Testis (tissue), 3 donors: Measurements from ENCODE around the gene QSOX2. TPM values are rescaled to one million over a fixed set of nuclear protein-coding genes. Genes with fewer than 3 reads are reported as not detected.

Source experiments
- DNase-seq: peaks from one replicate; pipeline ENCODE4 v3.0.0-alpha.2; 2019
- H3K27ac ChIP-seq, 2 donors: fragments of 200-600 bp; sonication (generic); one replicate each; pipeline ENCODE4 v1.5.1; 2019
- H3K27me3 ChIP-seq: fragments of 200-600 bp; sonication (generic); one replicate; pipeline ENCODE4 v1.5.1; 2019
- H3K36me3 ChIP-seq: fragments of 200-600 bp; sonication (generic); one replicate; pipeline ENCODE4 v1.5.1; 2017; ENCODE audit warnings: low read depth; ENCODE audit errors: missing control alignments
- H3K4me1 ChIP-seq: fragments of 200-600 bp; sonication (generic); one replicate; pipeline ENCODE4 v1.5.1; 2019
- H3K4me3 ChIP-seq, 2 donors: fragments of 200-600 bp; sonication (generic); one replicate each; pipeline ENCODE4 v1.5.1; 2017 to 2019
- H3K9me3 ChIP-seq: fragments of 200-600 bp; sonication (generic); one replicate; pipeline ENCODE4 v1.5.1; 2017
- CTCF ChIP-seq, 3 experiments: fragments of 450-650 bp in 2 of 3; fragments of 200-600 bp in 1 of 3; sonication (generic) in 1 of 3; IDR thresholded peaks; one replicate each; pipeline ENCODE4 v1.5.1; 2016 to 2019; ENCODE audit warnings: antibody characterized with exemption in 3 of 3, mild to moderate bottlenecking in 2 of 3, moderate library complexity in 1 of 3
- POLR2A ChIP-seq: fragments of 450-650 bp; IDR thresholded peaks from one replicate; pipeline ENCODE4 v1.6.1; 2017; ENCODE audit warnings: antibody characterized with exemption, mild to moderate bottlenecking, moderate library complexity
- WGBS, 2 donors: methylation state at CpG; one replicate each; pipeline ENCODE4 v1.1.5; 2018; 5-methylcytosine and 5-hydroxymethylcytosine counted together
- intact Hi-C: fragments of 100-400 bp; cut with DNase I; formaldehyde crosslinking; loops from one replicate; pipeline ENCODE4 v1.15.1; 2023; ENCODE audit warnings: low total_unique reads
- polyA plus RNA-seq: library from polyadenylated mRNA; stranded (reverse); fragments of 350-450 nt; fragmentation: Illumina TruSeq; extraction: RNeasy Lipid Tissue Mini Kit (QIAGEN cat#74804); gene quantifications from one replicate; pipeline ENCODE4 v1.2.3, GENCODE V29; 2014; ENCODE audit warnings: low read depth, low replicate concordance; ENCODE audit not compliant: insufficient read depth
- total RNA-seq, 2 donors: library from RNA; depleted of rRNA; stranded (reverse); fragments of >200 nt; gene quantifications; one replicate each; pipeline ENCODE4 v1.2.3, GENCODE V29; 2016

Gene QSOX2
- total and polyA plus RNA-seq, 3 donors from 2014 or later = 22.1 to 23.3 (median 22.6) TPM

GRCh38 chr9:136170006-136170901 is 75.4 kb downstream of the QSOX2 start:
- H3K4me3 ChIP-seq = no peak overlapping the region
- H3K4me1 ChIP-seq = no peaks in the 10 kb centered on the region
- no peak for TF ChIP-seq POLR2A
- TF ChIP-seq CTCF (IDR thresholded peaks at IDR 0.05) = peak; percentile 54 to 68 (median 57)
- intact Hi-C loops = no loop called here
- no peak overlapping the region for H3K27ac ChIP-seq
- peak; percentile 43 for DNase-seq
- H3K9me3 ChIP-seq = no peaks in the 10 kb centered on the region
- H3K36me3 ChIP-seq = no peaks in the 10 kb centered on the region
- 45 to 53% methylated on average over 2 to 28 of the region's 28 CpGs for WGBS, 2 donors
- H3K27me3 ChIP-seq = no peaks in the 10 kb centered on the region

GRCh38 chr9:136169495-136169894 is 76.1 kb downstream of the QSOX2 start:
- Histone ChIP-seq H3K27me3 (no peaks in the 10 kb centered on the region), H3K9me3 (no peaks in the 10 kb centered on the region), H3K4me1 (no peaks in the 10 kb centered on the region), H3K36me3 (no peaks in the 10 kb centered on the region), H3K27ac (no peak overlapping the region), H3K4me3 (no peak overlapping the region)
- intact Hi-C loops = no loop called here
- TF ChIP-seq POLR2A = no peak
- TF ChIP-seq CTCF (IDR thresholded peaks at IDR 0.05) = no peak
- 53 to 57% methylated on average over 6 of the region's 6 CpGs for WGBS, 2 donors
- DNase-seq = no peak

GRCh38 chr9:136163248-136163850 is 82.3 kb downstream of the QSOX2 start:
- H3K27me3 ChIP-seq = no peaks in the 10 kb centered on the region
- H3K4me1 ChIP-seq = no peaks in the 10 kb centered on the region
- no peaks in the 10 kb centered on the region for H3K36me3 ChIP-seq
- intact Hi-C loops = no loop called here
- H3K27ac ChIP-seq = no peak overlapping the region
- no peaks in the 10 kb centered on the region for H3K9me3 ChIP-seq
- DNase-seq = no peak
- H3K4me3 ChIP-seq = no peak overlapping the region
- TF ChIP-seq POLR2A (no peak), CTCF (IDR thresholded peaks at IDR 0.05) (no peak)
- WGBS, 2 donors = 69 to 83% methylated on average over 1 of the region's 1 CpG

GRCh38 chr9:136160995-136161610 is 84.5 kb downstream of the QSOX2 start:
- Histone ChIP-seq H3K4me3 (no peak overlapping the region), H3K4me1 (no peaks in the 10 kb centered on the region), H3K9me3 (no peaks in the 10 kb centered on the region), H3K27ac (no peak overlapping the region), H3K36me3 (no peaks in the 10 kb centered on the region), H3K27me3 (no peaks in the 10 kb centered on the region)
- intact Hi-C loops = no loop called here
- TF ChIP-seq CTCF (IDR thresholded peaks at IDR 0.05) (no peak), POLR2A (no peak)
- no peak for DNase-seq
- 75 to 82% methylated on average over 8 to 10 of the region's 10 CpGs for WGBS, 2 donors
